ENCODE data around the gene SNAPC5. TPM values are rescaled to one million over a fixed set of nuclear protein-coding genes. Genes with fewer than 3 reads are reported as not detected.

The SNAPC5 gene
- total RNA-seq, 1 donor from 2014 or later, result 15.0 TPM

- no peak for TF ChIP-seq CTCF (IDR thresholded peaks at IDR 0.05)
- Mint-ChIP-seq H3K4me1 (ENCODE audit: low read depth) (peaks cover 9% of the 10 kb centered on the region), H3K36me3 (ENCODE audit: low read depth) (peaks cover 7% of the 10 kb centered on the region), H3K9me3 (ENCODE audit: low read depth) (no peaks in the 10 kb centered on the region), H3K27me3 (ENCODE audit: low read depth) (no peaks in the 10 kb centered on the region), H3K27ac (ENCODE audit: unreplicated experiment) (no peak overlapping the region), H3K4me3 (ENCODE audit: unreplicated experiment) (no peak overlapping the region)
- no peak for DNase-seq (ENCODE audit: low spot score)
Measured at GRCh38 chr15:66452971-66453580, 44.5 kb downstream of the SNAPC5 start.

GRCh38 chr15:66452420-66452819, 45.1 kb downstream of the SNAPC5 start:
- Mint-ChIP-seq H3K27me3 (ENCODE audit: low read depth) (no peaks in the 10 kb centered on the region), H3K4me1 (ENCODE audit: low read depth) (peaks cover 9% of the 10 kb centered on the region), H3K4me3 (ENCODE audit: unreplicated experiment) (no peak overlapping the region), H3K27ac (ENCODE audit: unreplicated experiment) (no peak overlapping the region), H3K36me3 (ENCODE audit: low read depth) (peaks cover 8% of the 10 kb centered on the region), H3K9me3 (ENCODE audit: low read depth) (no peaks in the 10 kb centered on the region)
- no peak for DNase-seq (ENCODE audit: low spot score)
- TF ChIP-seq CTCF (IDR thresholded peaks at IDR 0.05), result no peak

Small RNA genes within 50 kb of the gene (microRNA-seq; reads per million reads assigned to microRNA genes)
- not detected for gene MIR4512 (ENCODE audit: borderline number of aligned reads)

Other genes with a start within 250 kb of the SNAPC5 start
- gene MEGF11, start 244.0 kb downstream of the SNAPC5 start, total RNA-seq, result not detected in 3 replicates
- gene DIS3L, start 204.2 kb downstream of the SNAPC5 start, total RNA-seq, result 18.6 to 26.1 TPM (median 18.9 TPM) in 3 replicates
- 6.3 to 11.9 TPM (median 8.2 TPM) in 3 replicates for gene TIPIN, start 141.1 kb downstream of the SNAPC5 start, total RNA-seq
- 44.7 to 49.7 TPM (median 45.1 TPM) in 3 replicates for gene MAP2K1, start 110.8 kb downstream of the SNAPC5 start, total RNA-seq
- gene RPL4, start 7.1 kb upstream of the SNAPC5 start, total RNA-seq, result 1,774 to 1,912 TPM (median 1,787 TPM) in 3 replicates
- 10.0 to 17.5 TPM (median 11.0 TPM) in 3 replicates for gene ZWILCH, start 7.6 kb upstream of the SNAPC5 start, total RNA-seq
- gene LCTL, start 68.2 kb upstream of the SNAPC5 start, total RNA-seq, result 0.31 to 0.50 TPM (median 0.31 TPM) in 3 replicates
- 5.2 to 29.0 TPM (median 6.6 TPM) in 3 replicates for gene SMAD6, start 204.5 kb upstream of the SNAPC5 start, total RNA-seq